ENCODE results near the gene ALKBH5.

Gene ALKBH5

GRCh38 chr17:18231164-18231563 lies 47.5 kb downstream of the ALKBH5 start:
- no peak for DNase-seq (ENCODE audit: low read depth)
- TF ChIP-seq CTCF (IDR thresholded peaks at IDR 0.05; ENCODE audit: low read length, missing control alignments): no peak
- H3K4me3 ChIP-seq (replicated peaks; ENCODE audit: low read depth, low read length): no peak overlapping the region

- no peak for TF ChIP-seq CTCF (IDR thresholded peaks at IDR 0.05; ENCODE audit: low read length, missing control alignments)
- H3K4me3 ChIP-seq (replicated peaks; ENCODE audit: low read depth, low read length): no peak overlapping the region
- DNase-seq (ENCODE audit: low read depth): no peak
Observed at GRCh38 chr17:18233803-18234518, 50.3 kb downstream of the ALKBH5 start.

- no peak overlapping the region for H3K4me3 ChIP-seq (replicated peaks; ENCODE audit: low read depth, low read length)
- no peak for TF ChIP-seq CTCF (IDR thresholded peaks at IDR 0.05; ENCODE audit: low read length, missing control alignments)
- DNase-seq (ENCODE audit: low read depth): no peak
Observed at GRCh38 chr17:18234853-18235380, 51.3 kb downstream of the ALKBH5 start.

- no peak overlapping the region for H3K4me3 ChIP-seq (replicated peaks; ENCODE audit: low read depth, low read length)
- TF ChIP-seq CTCF (IDR thresholded peaks at IDR 0.05; ENCODE audit: low read length, missing control alignments): no peak
- peak; percentile 53 for DNase-seq (ENCODE audit: low read depth)
Observed at GRCh38 chr17:18235743-18236256, 52.2 kb downstream of the ALKBH5 start.

- no peak overlapping the region for H3K4me3 ChIP-seq (replicated peaks; ENCODE audit: low read depth, low read length)
- no peak for DNase-seq (ENCODE audit: low read depth)
- TF ChIP-seq CTCF (IDR thresholded peaks at IDR 0.05; ENCODE audit: low read length, missing control alignments): no peak
Observed at GRCh38 chr17:18236494-18236893, 52.9 kb downstream of the ALKBH5 start.

- DNase-seq (ENCODE audit: low read depth): no peak
- TF ChIP-seq CTCF (IDR thresholded peaks at IDR 0.05; ENCODE audit: low read length, missing control alignments): no peak
- H3K4me3 ChIP-seq (replicated peaks; ENCODE audit: low read depth, low read length): no peak overlapping the region
Observed at GRCh38 chr17:18237461-18237860, 53.8 kb downstream of the ALKBH5 start.

GRCh38 chr17:18238299-18238698 lies 54.7 kb downstream of the ALKBH5 start:
- TF ChIP-seq CTCF (IDR thresholded peaks at IDR 0.05; ENCODE audit: low read length, missing control alignments): no peak
- no peak for DNase-seq (ENCODE audit: low read depth)
- H3K4me3 ChIP-seq (replicated peaks; ENCODE audit: low read depth, low read length): no peak overlapping the region

All from fibroblast of pulmonary artery (primary cell).